ENCODE measurements around the gene ZNF512B. TPM values are rescaled to one million over a fixed set of nuclear protein-coding genes. Genes with fewer than 3 reads are reported as not detected.

Gene ZNF512B
- total and polyA plus RNA-seq, 2 donors (not counting 3 experiments of a cell fraction or from before 2014, with no cell fraction given): 8.7 to 30.0 TPM

GRCh38 chr20:63908008-63908682 is 61.6 kb downstream of the ZNF512B start:
- dilution Hi-C loops (cut with MboI; ENCODE audit: extremely low pct_ligation_motif_present, low sequenced_read_pairs) (no loop called here), intact Hi-C loops (cut with micrococcal nuclease) (no loop called here)
- no peak overlapping the region for H3K4me2 ChIP-seq (ENCODE audit: insufficient read depth, low read length)
- H3K9me3 ChIP-seq (replicated peaks; ENCODE audit: control insufficient read depth, insufficient read depth, low read length): no peaks in the 10 kb centered on the region
- no peaks in the 10 kb centered on the region for H3K9me1 ChIP-seq (replicated peaks; ENCODE audit: control insufficient read depth, extremely low read depth, insufficient read depth, low read length)
- no TSS peak for BruUV-seq (replicated peaks)
- peaks cover 98% of the 10 kb centered on the region for H3K79me2 ChIP-seq (ENCODE audit: control insufficient read depth, insufficient read depth, low read length)
- no peak overlapping the region for H3K9ac ChIP-seq (replicated peaks; ENCODE audit: extremely low read depth, insufficient read depth, low read length)
- FAIRE-seq (no peak), DNase-seq (ENCODE audit: low read depth, low spot score) (no peak)
- no peak overlapping the region for H3K4me3 ChIP-seq (replicated peaks in 1 of 3; ENCODE audit: insufficient read depth in 1 of 3, low read depth in 1 of 3, low read length in 3 of 3)
- no peaks in the 10 kb centered on the region for H3K36me3 ChIP-seq (ENCODE audit: control insufficient read depth in 2 of 2, extremely low read depth in 1 of 2, insufficient read depth in 2 of 2, low read length in 2 of 2)
- H3K4me1 ChIP-seq (ENCODE audit: control insufficient read depth, extremely low read depth, insufficient read depth, low read length): no peaks in the 10 kb centered on the region
- CTCF ChIA-PET: interaction anchor here (0.6 to 4.2 kb wide), 2 partner anchors 33 to 66 kb away, joined by 3 to 24 read pairs; no protein-coding TSS in a partner anchor
- H3K27ac ChIP-seq (ENCODE audit: insufficient read depth, low read depth, low read length): no peak overlapping the region
- no peaks in the 10 kb centered on the region for H3K27me3 ChIP-seq (ENCODE audit: control insufficient read depth in 2 of 2, insufficient read depth in 2 of 2, low read length in 2 of 2)
- H2AFZ ChIP-seq (ENCODE audit: low read depth, low read length): no peak overlapping the region
- POLR2A ChIA-PET: no interaction called here
- H4K20me1 ChIP-seq (replicated peaks; ENCODE audit: control insufficient read depth, extremely low read depth, insufficient read depth, low read length): peaks cover 4% of the 10 kb centered on the region
- TF ChIP-seq POLR2A (IDR thresholded peaks at IDR 0.05; ENCODE audit: low read depth, low read length): no peak
- no peak for TF ChIP-seq EZH2 (IDR thresholded peaks at IDR 0.05; ENCODE audit: borderline replicate concordance, low read depth, low read length, severe bottlenecking)
- no peak for TF ChIP-seq JUN (IDR thresholded peaks at IDR 0.05; ENCODE audit: borderline replicate concordance, insufficient read depth, insufficient read length, low read depth)
- no peak for TF ChIP-seq MYC (IDR thresholded peaks at IDR 0.05; ENCODE audit: low read depth, low read length)
- TF ChIP-seq FOS (IDR thresholded peaks at IDR 0.05; ENCODE audit: borderline replicate concordance, insufficient read depth, low read length): no peak

MicroRNAs encoded within 50 kb of the gene (microRNA counts, 767-probe panel; counts per million panel counts)
- 723 counts per million, percentile 96 among the panel's probes with 10 or more counts for microRNA hsa-miR-1914-5p
- microRNA hsa-miR-647: 723 counts per million, percentile 96 among the panel's probes with 10 or more counts
- 723 counts per million, percentile 96 among the panel's probes with 10 or more counts for microRNA hsa-miR-941

Small RNA genes lying within 50 kb of the gene (microRNA-seq; reads per million reads assigned to microRNA genes)
- gene MIR1914 (ENCODE audit: borderline number of aligned reads, borderline replicate concordance) (not detected), gene MIR647 (ENCODE audit: borderline number of aligned reads, borderline replicate concordance) (not detected), gene MIR941-1 (ENCODE audit: borderline number of aligned reads, borderline replicate concordance) (not detected), gene MIR941-2 (ENCODE audit: borderline number of aligned reads, borderline replicate concordance) (not detected), gene MIR941-3 (ENCODE audit: borderline number of aligned reads, borderline replicate concordance) (not detected), gene MIR941-4 (ENCODE audit: borderline number of aligned reads, borderline replicate concordance) (not detected), gene MIR941-5 (ENCODE audit: borderline number of aligned reads, borderline replicate concordance) (not detected)

Small RNA genes lying within 50 kb of the gene (small RNA-seq; reads per million reads assigned to genes)
- gene MIR647 (ENCODE audit: insufficient read depth, insufficient read length, low read depth, low replicate concordance): not detected
- gene MIR941-2 (ENCODE audit: insufficient read depth, insufficient read length, low read depth, low replicate concordance): not detected
- not detected for gene MIR941-4 (ENCODE audit: insufficient read depth, insufficient read length, low read depth, low replicate concordance)
- not detected for gene MIR941-5 (ENCODE audit: insufficient read depth, insufficient read length, low read depth, low replicate concordance)
- gene RNU1-134P (ENCODE audit: insufficient read depth, insufficient read length, low read depth, low replicate concordance): 12.3 reads per million, percentile 67 among the genes with 10 or more reads in this experiment

Other genes with a start within 250 kb of the ZNF512B start
- 11.5 and 12.2 TPM in 2 replicates for gene LIME1, start 233.3 kb downstream of the ZNF512B start, total RNA-seq
- gene LIME1, start 233.3 kb downstream of the ZNF512B start, polyA plus RNA-seq: 10.7 and 16.3 TPM in 2 replicates
- gene SLC2A4RG, start 230.2 kb downstream of the ZNF512B start, total RNA-seq: 69.3 and 69.4 TPM in 2 replicates
- gene SLC2A4RG, start 230.2 kb downstream of the ZNF512B start, polyA plus RNA-seq: 41.7 and 66.5 TPM in 2 replicates
- gene ZBTB46, start 138.7 kb downstream of the ZNF512B start, total RNA-seq: 4.3 and 7.1 TPM in 2 replicates
- gene ZBTB46, start 138.7 kb downstream of the ZNF512B start, polyA plus RNA-seq: 1.3 TPM in 2 replicates
- gene ABHD16B, start 108.4 kb downstream of the ZNF512B start, total RNA-seq: not detected in 2 replicates
- gene ABHD16B, start 108.4 kb downstream of the ZNF512B start, polyA plus RNA-seq: not detected in 2 replicates
- 114 and 123 TPM in 2 replicates for gene TPD52L2, start 104.7 kb downstream of the ZNF512B start, total RNA-seq
- gene TPD52L2, start 104.7 kb downstream of the ZNF512B start, polyA plus RNA-seq: 142 and 151 TPM in 2 replicates
- gene DNAJC5, start 74.8 kb downstream of the ZNF512B start, total RNA-seq: 58.7 and 60.3 TPM in 2 replicates
- gene DNAJC5, start 74.8 kb downstream of the ZNF512B start, polyA plus RNA-seq: 40.1 and 44.7 TPM in 2 replicates
- 51.1 TPM in 2 replicates for gene UCKL1, start 13.5 kb downstream of the ZNF512B start, total RNA-seq
- gene UCKL1, start 13.5 kb downstream of the ZNF512B start, polyA plus RNA-seq: 78.8 and 113 TPM in 2 replicates
- gene SAMD10, start 9.7 kb upstream of the ZNF512B start, total RNA-seq: 4.7 and 5.7 TPM in 2 replicates
- 5.3 and 6.9 TPM in 2 replicates for gene SAMD10, start 9.7 kb upstream of the ZNF512B start, polyA plus RNA-seq
- gene PRPF6, start 11.2 kb upstream of the ZNF512B start, total RNA-seq: 64.2 and 67.4 TPM in 2 replicates
- 27.1 and 35.3 TPM in 2 replicates for gene PRPF6, start 11.2 kb upstream of the ZNF512B start, polyA plus RNA-seq
- gene C20orf204, start 66.3 kb upstream of the ZNF512B start, total RNA-seq: 5.8 and 6.0 TPM in 2 replicates
- gene C20orf204, start 66.3 kb upstream of the ZNF512B start, polyA plus RNA-seq: 2.8 and 4.5 TPM in 2 replicates
- 175 and 211 TPM in 2 replicates for gene SOX18, start 79.7 kb upstream of the ZNF512B start, total RNA-seq
- 20.9 and 21.8 TPM in 2 replicates for gene SOX18, start 79.7 kb upstream of the ZNF512B start, polyA plus RNA-seq
- gene TCEA2, start 93.3 kb upstream of the ZNF512B start, total RNA-seq: 65.5 and 71.3 TPM in 2 replicates
- gene TCEA2, start 93.3 kb upstream of the ZNF512B start, polyA plus RNA-seq: 53.1 and 56.0 TPM in 2 replicates
- 27.8 and 28.3 TPM in 2 replicates for gene RGS19, start 109.6 kb upstream of the ZNF512B start, total RNA-seq
- gene RGS19, start 109.6 kb upstream of the ZNF512B start, polyA plus RNA-seq: 33.7 and 69.6 TPM in 2 replicates
- gene OPRL1, start 110.2 kb upstream of the ZNF512B start, total RNA-seq: 1.9 and 2.2 TPM in 2 replicates
- gene OPRL1, start 110.2 kb upstream of the ZNF512B start, polyA plus RNA-seq: 2.0 and 2.6 TPM in 2 replicates
- gene LKAAEAR1, start 114.5 kb upstream of the ZNF512B start, total RNA-seq: not detected in 2 replicates
- gene LKAAEAR1, start 114.5 kb upstream of the ZNF512B start, polyA plus RNA-seq: 0.29 and 0.46 TPM in 2 replicates
- not detected in 2 replicates for gene NPBWR2, start 137.6 kb upstream of the ZNF512B start, total RNA-seq
- gene NPBWR2, start 137.6 kb upstream of the ZNF512B start, polyA plus RNA-seq: not detected in 2 replicates
- gene MYT1, start 194.5 kb upstream of the ZNF512B start, total RNA-seq: not detected in 2 replicates
- not detected in 2 replicates for gene MYT1, start 194.5 kb upstream of the ZNF512B start, polyA plus RNA-seq

Measured in endothelial cell of umbilical vein (primary cell).